ENCODE measurements around the gene FIGN. TPM values are rescaled to one million over a fixed set of nuclear protein-coding genes. Genes with fewer than 3 reads are reported as not detected.

FIGN gene
- total and polyA plus RNA-seq, 2 of the 8 experiments (the other 6 are each of a cell fraction or from before 2014, with no cell fraction given), result 5.0 to 22.8 TPM

GRCh38 chr2:163593982-163594381 lies 141.8 kb downstream of the FIGN start:
- no peak for FAIRE-seq
- Histone ChIP-seq H3K36me3 (ENCODE audit: control insufficient read depth in 2 of 4, insufficient read depth in 4 of 4, low read length in 3 of 4) (no peaks in the 10 kb centered on the region), H3K9me3 (ENCODE audit: insufficient read depth in 2 of 2, low read depth in 1 of 2, low read length in 1 of 2) (no peaks in the 10 kb centered on the region), H4K91ac (replicated peaks; ENCODE audit: insufficient read length, low read length) (no peak overlapping the region), H2BK12ac (ENCODE audit: low read depth, low read length) (no peak overlapping the region), H3K4me2 (ENCODE audit: insufficient read depth in 1 of 2, low read depth in 2 of 2, low read length in 2 of 2) (no peak overlapping the region), H3K23me2 (ENCODE audit: low read depth, low read length) (no peaks in the 10 kb centered on the region), H3K56ac (replicated peaks; ENCODE audit: insufficient read length, low read depth, low read length) (no peak overlapping the region), H3K18ac (ENCODE audit: extremely low read depth, low read length) (no peak overlapping the region), H3K23ac (ENCODE audit: insufficient read length) (no peak overlapping the region), H2AK5ac (ENCODE audit: low read depth, low read length) (no peak overlapping the region), H2BK120ac (replicated peaks; ENCODE audit: low read depth, low read length) (no peak overlapping the region), H2AFZ (ENCODE audit: low read length) (no peak overlapping the region), H2BK15ac (ENCODE audit: low read length) (no peak overlapping the region), H3K14ac (ENCODE audit: insufficient read length) (no peak overlapping the region), H4K5ac (ENCODE audit: insufficient read length, low read depth, low read length) (no peak overlapping the region), H3K4ac (replicated peaks; ENCODE audit: insufficient read length, low read depth, low read length) (no peak overlapping the region), H2BK5ac (ENCODE audit: low read depth, low read length) (no peak overlapping the region), H3K27me3 (replicated peaks in 1 of 4; ENCODE audit: control insufficient read depth in 3 of 4, extremely low read depth in 1 of 4, insufficient read depth in 3 of 4, low read length in 3 of 4) (no peaks in the 10 kb centered on the region), H3K4me1 (replicated peaks in 1 of 4; ENCODE audit: control insufficient read depth in 3 of 4, insufficient read depth in 4 of 4, low read length in 3 of 4) (peaks cover 0 to 11% (median 8%) of the 10 kb centered on the region in 4 experiments; a peak in 4 of 7 replicates), H3K4me3 (ENCODE audit: extremely low read depth in 1 of 4, insufficient read depth in 2 of 4, low read depth in 3 of 4, low read length in 4 of 4) (no peak overlapping the region), H3K9ac (replicated peaks in 1 of 4; ENCODE audit: extremely low read depth in 1 of 4, low read depth in 3 of 4, low read length in 3 of 4) (no peak overlapping the region), H4K20me1 (replicated peaks in 1 of 2; ENCODE audit: control insufficient read depth in 1 of 2, insufficient read depth in 2 of 2, low read length in 2 of 2) (no peaks in the 10 kb centered on the region), H4K8ac (ENCODE audit: extremely low read depth, insufficient read depth, low read length) (no peak overlapping the region), H3K79me2 (ENCODE audit: control insufficient read depth in 1 of 2, insufficient read depth in 2 of 2, low read length in 2 of 2) (no peaks in the 10 kb centered on the region), H3K79me1 (ENCODE audit: low read depth, low read length) (no peaks in the 10 kb centered on the region), H2BK20ac (ENCODE audit: low read length) (no peak overlapping the region), H3K27ac (ENCODE audit: low read depth, low read length) (no peak overlapping the region)
- DNase-seq (ENCODE audit: low read depth in 1 of 2, low spot score in 2 of 2), result no peak
- 70% methylated on average over 6 of the region's 6 CpGs; no CpG with 5 or more reads in 1 of the 2 experiments for WGBS, 2 experiments (ENCODE audit: extremely low coverage in 1 of 2, insufficient coverage in 1 of 2, insufficient read length in 1 of 2, insufficient replicate concordance in 2 of 2, low coverage in 1 of 2, low lambda C conversion rate in 2 of 2, missing lambda C conversion rate in 1 of 2)
- POLR2A ChIA-PET (ENCODE audit: partially characterized antibody), result no interaction called here
- CTCF ChIA-PET (ENCODE audit: partially characterized antibody), result interaction anchor here (0.8 to 3.4 kb wide), 13 partner anchors 8 to 467 kb away, joined by 3 to 19 read pairs (median 3); no protein-coding TSS in a partner anchor
- TF ChIP-seq CTBP2 (IDR thresholded peaks at IDR 0.05; ENCODE audit: borderline replicate concordance, insufficient read depth, insufficient read length, low read length) (no peak), RAD21 (IDR thresholded peaks at IDR 0.05 in 1 of 2, conservative IDR thresholded peaks at IDR 0.05 in 1 of 2; ENCODE audit: low read depth in 2 of 2, low read length in 2 of 2) (no peak), USF2 (IDR thresholded peaks at IDR 0.05; ENCODE audit: low read length) (no peak), RFX5 (IDR thresholded peaks at IDR 0.05; ENCODE audit: borderline replicate concordance, low read depth, low read length) (no peak), NRF1 (IDR thresholded peaks at IDR 0.05; ENCODE audit: low read depth, low read length) (no peak), NANOG (IDR thresholded peaks at IDR 0.05; ENCODE audit: insufficient read depth, low read depth, low read length, poor library complexity, severe bottlenecking) (no peak), RBBP5 (IDR thresholded peaks at IDR 0.05; ENCODE audit: borderline replicate concordance, low read depth, low read length) (no peak), MAFK (IDR thresholded peaks at IDR 0.05; ENCODE audit: low read depth, low read length) (no peak), TAF7 (optimal IDR thresholded peaks at IDR 0.05; ENCODE audit: borderline replicate concordance, low read depth, low read length) (no peak)
- TF ChIP-seq, protein P1, sequence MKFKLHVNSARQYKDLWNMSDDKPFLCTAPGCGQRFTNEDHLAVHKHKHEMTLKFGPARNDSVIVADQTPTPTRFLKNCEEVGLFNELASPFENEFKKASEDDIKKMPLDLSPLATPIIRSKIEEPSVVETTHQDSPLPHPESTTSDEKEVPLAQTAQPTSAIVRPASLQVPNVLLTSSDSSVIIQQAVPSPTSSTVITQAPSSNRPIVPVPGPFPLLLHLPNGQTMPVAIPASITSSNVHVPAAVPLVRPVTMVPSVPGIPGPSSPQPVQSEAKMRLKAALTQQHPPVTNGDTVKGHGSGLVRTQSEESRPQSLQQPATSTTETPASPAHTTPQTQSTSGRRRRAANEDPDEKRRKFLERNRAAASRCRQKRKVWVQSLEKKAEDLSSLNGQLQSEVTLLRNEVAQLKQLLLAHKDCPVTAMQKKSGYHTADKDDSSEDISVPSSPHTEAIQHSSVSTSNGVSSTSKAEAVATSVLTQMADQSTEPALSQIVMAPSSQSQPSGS (IDR thresholded peaks at IDR 0.05; ENCODE audit: low read length), result no peak

Data from H1 (cell line).